Measurements from ENCODE around the gene PMF1. TPM values are rescaled to one million over a fixed set of nuclear protein-coding genes. Genes with fewer than 3 reads are reported as not detected.

PMF1 gene
- total and polyA plus RNA-seq, 2 experiments from 2014 or later, result 112 to 118 TPM

GRCh38 chr1:156204686-156205085 is 8.1 kb upstream of the PMF1 start (continued):
- TF ChIP-seq STAT1 (IDR thresholded peaks at IDR 0.05; ENCODE audit: unreplicated experiment), result no peak
- no peak for TF ChIP-seq JUNB (IDR thresholded peaks at IDR 0.05; ENCODE audit: unreplicated experiment)
- no peak for TF ChIP-seq EZH2phosphoT487 (IDR thresholded peaks at IDR 0.05; ENCODE audit: unreplicated experiment)
- no peak for TF ChIP-seq ZNF114 (CRISPR knock-in tag; IDR thresholded peaks at IDR 0.05)

- no peak overlapping the region for H3K4me3 Mint-ChIP-seq
- Histone ChIP-seq H3K27ac (ENCODE audit: low read depth) (peak overlapping the region; percentile 96), H3K4me1 (ENCODE audit: insufficient read depth) (peaks cover 36% of the 10 kb centered on the region), H3K4me2 (no peak overlapping the region), H4K20me1 (replicated peaks; ENCODE audit: insufficient read depth) (0 out of 2 replicates have a peak, but pooled peaks cover 3% of the 10 kb centered on the region), H2AFZ (no peak overlapping the region), H3K36me3 (ENCODE audit: insufficient read depth) (0 out of 2 replicates have a peak, but pooled peaks cover 5% of the 10 kb centered on the region), H3F3A (replicated peaks; ENCODE audit: low read depth) (peaks cover 11% of the 10 kb centered on the region; the same call in 1 of the 2 replicates), H3K79me2 (replicated peaks; ENCODE audit: insufficient read depth) (peaks cover 29% of the 10 kb centered on the region), H3K4me3 (no peak overlapping the region), H3K27me3 (ENCODE audit: insufficient read depth) (no peaks in the 10 kb centered on the region), H3K9me2 (ENCODE audit: insufficient read depth) (no peaks in the 10 kb centered on the region)
- peaks cover 22% of the 10 kb centered on the region for H3K36me3 Mint-ChIP-seq (ENCODE audit: low read depth)
- H3K9me3 Mint-ChIP-seq, result no peaks in the 10 kb centered on the region
- no peak for ATAC-seq
- H3K27ac Mint-ChIP-seq, result no peak overlapping the region
- H3K4me1 Mint-ChIP-seq, result peaks cover 33% of the 10 kb centered on the region
- no peak for TF ChIP-seq NANOG (IDR thresholded peaks at IDR 0.05; ENCODE audit: borderline replicate concordance)
- no peak for DNase-seq (ENCODE audit: low spot score)
- H3K27me3 Mint-ChIP-seq (ENCODE audit: insufficient read depth, low read depth, poor library complexity), result peaks cover 11% of the 10 kb centered on the region
These were observed 1.6 kb upstream of the PMF1 start for GRCh38 chr1:156211243-156211642.

GRCh38 chr1:156212130-156212529 is 677 bp upstream of the PMF1 start:
- Histone ChIP-seq H3K27me3 (ENCODE audit: insufficient read depth) (no peaks in the 10 kb centered on the region), H3K27ac (ENCODE audit: low read depth) (peak overlapping the region; percentile 96), H3K4me3 (peak overlapping the region; percentile 64), H3K36me3 (ENCODE audit: insufficient read depth) (0 out of 2 replicates have a peak, but pooled peaks cover 5% of the 10 kb centered on the region), H3K4me1 (ENCODE audit: insufficient read depth) (peaks cover 36% of the 10 kb centered on the region), H2AFZ (no peak overlapping the region), H4K20me1 (replicated peaks; ENCODE audit: insufficient read depth) (0 out of 2 replicates have a peak, but pooled peaks cover 3% of the 10 kb centered on the region), H3K79me2 (replicated peaks; ENCODE audit: insufficient read depth) (peaks cover 35% of the 10 kb centered on the region), H3F3A (replicated peaks; ENCODE audit: low read depth) (peaks cover 11% of the 10 kb centered on the region; the same call in 1 of the 2 replicates), H3K9me2 (ENCODE audit: insufficient read depth) (no peaks in the 10 kb centered on the region), H3K4me2 (peak overlapping the region; percentile 98)
- no peak for DNase-seq (ENCODE audit: low spot score)
- H3K27ac Mint-ChIP-seq, result peak overlapping the region; percentile 100
- H3K9me3 Mint-ChIP-seq, result no peaks in the 10 kb centered on the region
- ATAC-seq, result peak; percentile 1; the same call in 1 of the 3 replicates
- peak overlapping the region; percentile 96 for H3K4me3 Mint-ChIP-seq
- peaks cover 11% of the 10 kb centered on the region for H3K27me3 Mint-ChIP-seq (ENCODE audit: insufficient read depth, low read depth, poor library complexity)
- H3K4me1 Mint-ChIP-seq, result peaks cover 33% of the 10 kb centered on the region
- peaks cover 22% of the 10 kb centered on the region for H3K36me3 Mint-ChIP-seq (ENCODE audit: low read depth)
- TF ChIP-seq ZNF331 (CRISPR knock-in tag; IDR thresholded peaks at IDR 0.05; ENCODE audit: low read depth) (no peak), CTCF (conservative IDR thresholded peaks at IDR 0.05; ENCODE audit: low read depth in 2 of 2) (no peak), POLR2AphosphoS5 (IDR thresholded peaks at IDR 0.05; ENCODE audit: low read depth) (no peak), NANOG (IDR thresholded peaks at IDR 0.05; ENCODE audit: borderline replicate concordance) (no peak), EZH2 (IDR thresholded peaks at IDR 0.05; ENCODE audit: low read depth, unreplicated experiment) (no peak), CREB1 (CRISPR knock-in tag; IDR thresholded peaks at IDR 0.05; ENCODE audit: low read depth) (no peak), REST (IDR thresholded peaks at IDR 0.05; ENCODE audit: unreplicated experiment) (no peak), ETS1 (IDR thresholded peaks at IDR 0.05) (no peak), ZNF114 (CRISPR knock-in tag; IDR thresholded peaks at IDR 0.05) (no peak), STAT1 (IDR thresholded peaks at IDR 0.05; ENCODE audit: unreplicated experiment) (no peak)
